Liver (tissue), 2 donors: Measurements from ENCODE around the gene NELFCD.

Experiments used
- EGR1 ChIP-seq, 2 donors: IDR thresholded peaks; 2 replicates each; pipeline ENCODE4 v1.6.1; 2016 to 2018; ENCODE audit warnings: antibody characterized with exemption in 2 of 2, low read depth in 2 of 2
- JUND ChIP-seq, 2 donors: IDR thresholded peaks; 2 replicates each; pipeline ENCODE4 v1.6.1; 2016; ENCODE audit warnings: antibody characterized with exemption in 2 of 2
- TF ChIP-seq, protein P1 (sequence below): IDR thresholded peaks from 2 replicates; pipeline ENCODE4 v1.6.1; 2016; ENCODE audit warnings: antibody characterized with exemption, mild to moderate bottlenecking
- donor health status: healthy.

- no peak for TF ChIP-seq EGR1 (IDR thresholded peaks at IDR 0.05; ENCODE audit: low read depth in 2 of 2)
- TF ChIP-seq, protein P1, sequence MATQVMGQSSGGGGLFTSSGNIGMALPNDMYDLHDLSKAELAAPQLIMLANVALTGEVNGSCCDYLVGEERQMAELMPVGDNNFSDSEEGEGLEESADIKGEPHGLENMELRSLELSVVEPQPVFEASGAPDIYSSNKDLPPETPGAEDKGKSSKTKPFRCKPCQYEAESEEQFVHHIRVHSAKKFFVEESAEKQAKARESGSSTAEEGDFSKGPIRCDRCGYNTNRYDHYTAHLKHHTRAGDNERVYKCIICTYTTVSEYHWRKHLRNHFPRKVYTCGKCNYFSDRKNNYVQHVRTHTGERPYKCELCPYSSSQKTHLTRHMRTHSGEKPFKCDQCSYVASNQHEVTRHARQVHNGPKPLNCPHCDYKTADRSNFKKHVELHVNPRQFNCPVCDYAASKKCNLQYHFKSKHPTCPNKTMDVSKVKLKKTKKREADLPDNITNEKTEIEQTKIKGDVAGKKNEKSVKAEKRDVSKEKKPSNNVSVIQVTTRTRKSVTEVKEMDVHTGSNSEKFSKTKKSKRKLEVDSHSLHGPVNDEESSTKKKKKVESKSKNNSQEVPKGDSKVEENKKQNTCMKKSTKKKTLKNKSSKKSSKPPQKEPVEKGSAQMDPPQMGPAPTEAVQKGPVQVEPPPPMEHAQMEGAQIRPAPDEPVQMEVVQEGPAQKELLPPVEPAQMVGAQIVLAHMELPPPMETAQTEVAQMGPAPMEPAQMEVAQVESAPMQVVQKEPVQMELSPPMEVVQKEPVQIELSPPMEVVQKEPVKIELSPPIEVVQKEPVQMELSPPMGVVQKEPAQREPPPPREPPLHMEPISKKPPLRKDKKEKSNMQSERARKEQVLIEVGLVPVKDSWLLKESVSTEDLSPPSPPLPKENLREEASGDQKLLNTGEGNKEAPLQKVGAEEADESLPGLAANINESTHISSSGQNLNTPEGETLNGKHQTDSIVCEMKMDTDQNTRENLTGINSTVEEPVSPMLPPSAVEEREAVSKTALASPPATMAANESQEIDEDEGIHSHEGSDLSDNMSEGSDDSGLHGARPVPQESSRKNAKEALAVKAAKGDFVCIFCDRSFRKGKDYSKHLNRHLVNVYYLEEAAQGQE = no peak
- no peak for TF ChIP-seq JUND (IDR thresholded peaks at IDR 0.05)
Measured at GRCh38 chr20:59042151-59042795, 61.2 kb downstream of the NELFCD start, which contains the start of gene PRELID3B.
